ENCODE results near the gene CIAPIN1. TPM values are rescaled to one million over a fixed set of nuclear protein-coding genes. Genes with fewer than 3 reads are reported as not detected.

CIAPIN1 gene
- total RNA-seq, 1 experiment from 2014 or later: 68.5 TPM

- TF ChIP-seq REST (IDR thresholded peaks at IDR 0.05; ENCODE audit: low read depth) (no peak), SP1 (IDR thresholded peaks at IDR 0.05; ENCODE audit: low read depth) (no peak), ZBTB33 (IDR thresholded peaks at IDR 0.05; ENCODE audit: extremely low read depth, insufficient replicate concordance, low read length) (no peak), ATF3 (IDR thresholded peaks at IDR 0.05) (no peak), ZNF274 (IDR thresholded peaks at IDR 0.05; ENCODE audit: low read depth, low read length) (no peak), JUND (IDR thresholded peaks at IDR 0.05) (no peak), YY1 (IDR thresholded peaks at IDR 0.05; ENCODE audit: extremely low read depth, insufficient replicate concordance, low read depth, low read length) (no peak), EZH2phosphoT487 (IDR thresholded peaks at IDR 0.05; ENCODE audit: borderline replicate concordance) (no peak), FOSL1 (IDR thresholded peaks at IDR 0.05; ENCODE audit: low read depth) (no peak), ZFX (IDR thresholded peaks at IDR 0.05) (no peak), EZH2 (IDR thresholded peaks at IDR 0.05) (no peak)
Observed at GRCh38 chr16:57379579-57379978, 67.6 kb downstream of the CIAPIN1 start (continued).

Other genes with a start within 250 kb of the CIAPIN1 start
- 28.8 TPM for gene ARL2BP, start 202.1 kb downstream of the CIAPIN1 start, total RNA-seq (2021; ENCODE audit: unreplicated experiment)
- 3.1 TPM for gene PLLP, start 162.7 kb downstream of the CIAPIN1 start, total RNA-seq (2021; ENCODE audit: unreplicated experiment)
- gene CCL22, start 88.6 kb downstream of the CIAPIN1 start, total RNA-seq (2021; ENCODE audit: unreplicated experiment): 0.66 TPM
- gene CX3CL1, start 74.9 kb downstream of the CIAPIN1 start, total RNA-seq (2021; ENCODE audit: unreplicated experiment): 0.15 TPM
- gene CCL17, start 42.6 kb downstream of the CIAPIN1 start, total RNA-seq (2021; ENCODE audit: unreplicated experiment): not detected
- gene COQ9, start 94 bp upstream of the CIAPIN1 start, total RNA-seq (2021; ENCODE audit: unreplicated experiment): 62.7 TPM
- 74.4 TPM for gene POLR2C, start 15.3 kb upstream of the CIAPIN1 start, total RNA-seq (2021; ENCODE audit: unreplicated experiment)
- gene DOK4, start 39.1 kb upstream of the CIAPIN1 start, total RNA-seq (2021; ENCODE audit: unreplicated experiment): 14.4 TPM
- 4.5 TPM for gene CCDC102A, start 89.2 kb upstream of the CIAPIN1 start, total RNA-seq (2021; ENCODE audit: unreplicated experiment)
- gene ADGRG5, start 95.3 kb upstream of the CIAPIN1 start, total RNA-seq (2021; ENCODE audit: unreplicated experiment): 3.7 TPM
- 36.4 TPM for gene ADGRG1, start 181.2 kb upstream of the CIAPIN1 start, total RNA-seq (2021; ENCODE audit: unreplicated experiment)
- gene ADGRG3, start 220.9 kb upstream of the CIAPIN1 start, total RNA-seq (2021; ENCODE audit: unreplicated experiment): not detected
- gene DRC7, start 247.4 kb upstream of the CIAPIN1 start, total RNA-seq (2021; ENCODE audit: unreplicated experiment): 0.91 TPM